ENCODE measurements around the gene CDH23.

Gene CDH23

DNA sequence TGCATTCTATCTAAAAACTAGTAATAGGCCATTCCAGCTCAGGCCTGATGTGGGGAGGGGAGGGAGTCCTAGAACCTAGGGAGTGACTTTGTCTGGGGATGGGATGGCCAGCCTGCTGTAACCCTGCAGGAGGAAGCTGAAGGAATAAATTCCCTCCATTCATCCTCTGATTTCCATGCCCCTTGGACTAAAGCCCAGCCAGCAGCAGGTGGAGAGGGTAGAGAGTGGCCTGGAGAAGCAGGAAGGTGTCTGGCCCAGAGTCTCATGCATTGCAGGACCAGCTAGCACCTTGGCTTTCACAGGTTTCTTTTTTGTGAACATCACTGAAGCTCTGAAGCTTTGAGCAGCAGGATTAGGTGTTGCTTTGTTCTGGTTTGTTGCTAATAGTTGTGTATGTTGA, 32.8 kb upstream of the CDH23 start:
- CTCF ChIA-PET, result interaction anchor here (1.0 to 2.0 kb wide), 5 partner anchors 11 to 44 kb away, joined by 3 to 7 read pairs (median 5); partner anchors contain the start of gene SLC29A3

DNA sequence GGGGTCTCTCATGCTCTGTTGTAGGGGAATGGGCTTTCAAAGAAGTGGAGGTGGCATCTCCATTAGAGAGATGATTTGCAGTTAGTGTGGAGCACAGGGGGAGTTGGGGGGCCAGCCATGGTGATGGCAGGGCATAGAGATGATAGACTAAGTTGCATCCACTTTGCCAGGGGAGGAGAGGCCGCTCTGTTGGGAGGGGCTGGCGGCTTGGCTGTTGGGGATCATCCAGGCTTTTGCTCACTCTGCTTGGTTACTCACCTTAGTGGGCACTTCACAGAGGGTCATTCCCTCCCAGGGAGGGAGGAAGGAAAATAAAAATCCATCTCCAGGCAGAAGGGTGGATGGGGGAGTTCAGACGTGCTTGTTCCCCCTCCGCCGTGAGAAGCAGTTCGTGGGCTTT, 31.4 kb upstream of the CDH23 start:
- POLR2A ChIA-PET, result no interaction called here
- TF ChIP-seq, protein P1, sequence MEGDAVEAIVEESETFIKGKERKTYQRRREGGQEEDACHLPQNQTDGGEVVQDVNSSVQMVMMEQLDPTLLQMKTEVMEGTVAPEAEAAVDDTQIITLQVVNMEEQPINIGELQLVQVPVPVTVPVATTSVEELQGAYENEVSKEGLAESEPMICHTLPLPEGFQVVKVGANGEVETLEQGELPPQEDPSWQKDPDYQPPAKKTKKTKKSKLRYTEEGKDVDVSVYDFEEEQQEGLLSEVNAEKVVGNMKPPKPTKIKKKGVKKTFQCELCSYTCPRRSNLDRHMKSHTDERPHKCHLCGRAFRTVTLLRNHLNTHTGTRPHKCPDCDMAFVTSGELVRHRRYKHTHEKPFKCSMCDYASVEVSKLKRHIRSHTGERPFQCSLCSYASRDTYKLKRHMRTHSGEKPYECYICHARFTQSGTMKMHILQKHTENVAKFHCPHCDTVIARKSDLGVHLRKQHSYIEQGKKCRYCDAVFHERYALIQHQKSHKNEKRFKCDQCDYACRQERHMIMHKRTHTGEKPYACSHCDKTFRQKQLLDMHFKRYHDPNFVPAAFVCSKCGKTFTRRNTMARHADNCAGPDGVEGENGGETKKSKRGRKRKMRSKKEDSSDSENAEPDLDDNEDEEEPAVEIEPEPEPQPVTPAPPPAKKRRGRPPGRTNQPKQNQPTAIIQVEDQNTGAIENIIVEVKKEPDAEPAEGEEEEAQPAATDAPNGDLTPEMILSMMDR (IDR thresholded peaks at IDR 0.05; ENCODE audit: insufficient read depth, low read length, missing control alignments), result no peak
- no peak for DNase-seq (ENCODE audit: low read depth, low spot score)
- H3K4me3 ChIP-seq (ENCODE audit: low read depth, low read length), result no peak overlapping the region
- CTCF ChIA-PET, result interaction anchor here (1.6 to 2.0 kb wide), 3 partner anchors 18 to 50 kb away, joined by 3 to 7 read pairs (median 5); partner anchors contain the start of gene SLC29A3

More for the DNA sequence above, 32.8 kb upstream of the CDH23 start:
- TF ChIP-seq, protein P1 (IDR thresholded peaks at IDR 0.05; ENCODE audit: insufficient read depth, low read length, missing control alignments), result no peak
- H3K4me3 ChIP-seq (ENCODE audit: low read depth, low read length), result no peak overlapping the region
- POLR2A ChIA-PET, result interaction anchor here (1.3 kb wide), 1 partner anchor 13 kb away, joined by 6 read pairs; no protein-coding TSS in a partner anchor
- DNase-seq (ENCODE audit: low read depth, low spot score), result no peak

DNA sequence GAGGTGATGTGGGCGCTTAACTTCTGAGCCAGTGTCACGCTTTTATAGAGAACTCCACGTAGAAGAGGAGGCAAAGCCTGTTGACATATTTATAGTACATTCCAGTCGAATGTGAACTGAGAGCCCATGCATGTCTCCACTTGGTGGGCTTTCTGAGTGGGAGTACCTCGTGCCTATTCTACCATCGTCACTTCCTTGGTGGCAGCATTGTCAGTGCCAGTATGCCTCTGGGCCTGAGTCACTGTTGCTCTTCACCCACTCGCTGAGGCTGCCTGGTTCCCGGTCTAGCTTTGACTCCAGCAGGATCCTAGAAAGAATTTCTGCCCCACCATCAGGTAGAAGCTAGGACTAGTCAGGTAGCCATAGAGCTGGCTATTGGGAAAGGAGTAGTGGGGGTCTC, 30.0 kb upstream of the CDH23 start:
- ChIA-PET CTCF (interaction anchor here (1.0 to 1.5 kb wide), 4 partner anchors 8 to 16 kb away, joined by 3 to 4 read pairs (median 4); no protein-coding TSS in a partner anchor), POLR2A (no interaction called here)
- H3K4me3 ChIP-seq (ENCODE audit: low read depth, low read length), result no peak overlapping the region
- DNase-seq (ENCODE audit: low read depth, low spot score), result no peak
- TF ChIP-seq, protein P1 (IDR thresholded peaks at IDR 0.05; ENCODE audit: insufficient read depth, low read length, missing control alignments), result no peak

DNA sequence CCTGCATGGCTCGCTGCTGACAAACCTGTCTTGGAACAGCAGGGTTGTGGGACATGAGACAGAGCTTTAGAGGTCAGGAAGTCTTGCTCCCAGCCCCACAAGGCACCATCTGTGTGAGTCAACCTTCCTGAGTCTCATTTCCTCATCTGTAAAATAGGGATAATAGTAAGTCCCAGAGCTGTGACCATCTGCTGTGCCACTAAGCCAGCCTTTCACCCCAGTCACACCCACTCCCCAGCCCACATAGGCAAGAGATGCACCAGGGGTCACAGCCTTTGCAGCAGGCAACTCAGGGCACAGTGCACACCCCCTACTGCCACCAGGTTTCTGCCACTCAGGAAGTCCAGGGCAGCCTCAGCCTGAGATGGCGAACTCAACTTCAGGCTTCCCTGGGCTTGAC, 29.4 kb upstream of the CDH23 start:
- TF ChIP-seq, protein P1 (IDR thresholded peaks at IDR 0.05; ENCODE audit: insufficient read depth, low read length, missing control alignments), result no peak
- CTCF ChIA-PET, result interaction anchor here (1.0 to 1.5 kb wide), 4 partner anchors 8 to 16 kb away, joined by 3 to 4 read pairs (median 4); no protein-coding TSS in a partner anchor
- H3K4me3 ChIP-seq (ENCODE audit: low read depth, low read length), result no peak overlapping the region
- DNase-seq (ENCODE audit: low read depth, low spot score), result no peak
- POLR2A ChIA-PET, result no interaction called here

DNA sequence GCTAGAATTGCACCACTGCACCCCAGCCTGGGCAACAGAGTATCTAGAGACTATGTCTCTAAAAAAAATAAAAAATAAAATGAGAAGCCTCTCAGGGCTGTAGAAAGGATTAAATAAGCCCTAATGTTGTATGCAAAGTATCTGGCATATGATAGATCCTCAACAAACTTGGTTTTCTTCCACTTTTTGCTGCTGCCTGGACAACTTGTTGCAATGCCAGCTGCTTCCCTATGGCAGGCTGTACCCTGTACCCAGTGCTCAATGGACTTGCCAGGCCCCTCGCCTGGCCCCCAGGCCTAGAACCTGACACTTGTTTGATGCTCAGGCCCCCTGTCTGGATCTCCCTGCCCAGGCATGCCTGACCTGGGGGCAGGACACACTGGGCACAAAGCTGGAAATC, 28.5 kb upstream of the CDH23 start:
- POLR2A ChIA-PET, result no interaction called here
- TF ChIP-seq, protein P1 (IDR thresholded peaks at IDR 0.05; ENCODE audit: insufficient read depth, low read length, missing control alignments), result no peak
- CTCF ChIA-PET, result no interaction called here
- no peak overlapping the region for H3K4me3 ChIP-seq (ENCODE audit: low read depth, low read length)
- DNase-seq (ENCODE audit: low read depth, low spot score), result no peak

DNA sequence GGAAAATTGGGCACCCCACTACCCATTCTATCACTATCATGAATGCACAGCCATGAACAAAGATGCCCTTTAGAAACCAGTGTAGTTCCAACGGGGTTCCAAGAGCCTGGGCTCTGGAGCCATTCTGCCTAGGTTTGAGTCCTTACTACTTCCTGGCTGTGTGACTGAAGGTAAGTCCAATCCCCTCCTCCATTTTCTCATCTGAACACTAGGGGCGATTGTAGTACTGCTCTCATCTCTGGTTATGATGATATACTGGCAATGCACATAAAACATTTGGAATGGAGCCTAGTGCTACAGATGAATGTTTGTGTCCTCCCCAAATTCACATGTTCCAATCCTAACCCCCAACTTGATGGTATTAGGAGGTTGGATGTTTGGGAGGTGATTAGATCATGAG, 28.1 kb upstream of the CDH23 start:
- TF ChIP-seq, protein P1 (IDR thresholded peaks at IDR 0.05; ENCODE audit: insufficient read depth, low read length, missing control alignments), result no peak
- no peak for DNase-seq (ENCODE audit: low read depth, low spot score)
- POLR2A ChIA-PET, result no interaction called here
- H3K4me3 ChIP-seq (ENCODE audit: low read depth, low read length), result no peak overlapping the region
- CTCF ChIA-PET, result interaction anchor here (1.0 kb wide), 1 partner anchor 16 kb away, joined by 3 read pairs; no protein-coding TSS in a partner anchor
